IPS-18a (cell line): ENCODE measurements around the gene IFNG-AS1.

Experiments used
- H3K27ac ChIP-seq: one replicate; pipeline ENCODE4 v1.5.1; 2013; ENCODE audit warnings: low read length
- H3K27me3 ChIP-seq: one replicate; pipeline ENCODE4 v1.6.1; 2013; ENCODE audit warnings: mild to moderate bottlenecking, low read length; ENCODE audit not compliant: control insufficient read depth, insufficient read depth
- H3K36me3 ChIP-seq: one replicate; pipeline ENCODE4 v1.6.1; 2013; ENCODE audit warnings: low read depth, low read length; ENCODE audit not compliant: control insufficient read depth
- H3K4me1 ChIP-seq: one replicate; pipeline ENCODE4 v1.6.1; 2013; ENCODE audit warnings: low read depth, low read length; ENCODE audit not compliant: control insufficient read depth
- H3K4me3 ChIP-seq: one replicate; pipeline ENCODE4 v1.5.1; 2013; ENCODE audit warnings: low read length
- H3K9ac ChIP-seq: one replicate; pipeline ENCODE4 v1.6.1; 2013; ENCODE audit warnings: mild to moderate bottlenecking, low read length, moderate library complexity
- H3K9me3 ChIP-seq: one replicate; pipeline ENCODE4 v1.6.1; 2013; ENCODE audit warnings: low read depth, low read length; ENCODE audit not compliant: control insufficient read depth

Gene IFNG-AS1

GRCh38 chr12:67968725-67969124, 20.5 kb upstream of the IFNG-AS1 start:
- Histone ChIP-seq H3K36me3 (no peaks in the 10 kb centered on the region), H3K27me3 (no peaks in the 10 kb centered on the region), H3K4me3 (no peak overlapping the region), H3K9me3 (no peaks in the 10 kb centered on the region), H3K27ac (no peak overlapping the region), H3K9ac (no peak overlapping the region), H3K4me1 (no peaks in the 10 kb centered on the region)

GRCh38 chr12:67969134-67969802, 20.0 kb upstream of the IFNG-AS1 start:
- Histone ChIP-seq H3K4me1 (no peaks in the 10 kb centered on the region), H3K27me3 (no peaks in the 10 kb centered on the region), H3K9me3 (no peaks in the 10 kb centered on the region), H3K27ac (no peak overlapping the region), H3K36me3 (no peaks in the 10 kb centered on the region), H3K9ac (no peak overlapping the region), H3K4me3 (no peak overlapping the region)

- no peaks in the 10 kb centered on the region for H3K4me1 ChIP-seq
- no peak overlapping the region for H3K27ac ChIP-seq
- no peaks in the 10 kb centered on the region for H3K36me3 ChIP-seq
- H3K9ac ChIP-seq = no peak overlapping the region
- H3K27me3 ChIP-seq = no peaks in the 10 kb centered on the region
- no peak overlapping the region for H3K4me3 ChIP-seq
- H3K9me3 ChIP-seq = no peaks in the 10 kb centered on the region
Observed at GRCh38 chr12:67977668-67978067, 11.6 kb upstream of the IFNG-AS1 start.

- no peaks in the 10 kb centered on the region for H3K4me1 ChIP-seq
- no peak overlapping the region for H3K27ac ChIP-seq
- no peaks in the 10 kb centered on the region for H3K36me3 ChIP-seq
- H3K4me3 ChIP-seq = no peak overlapping the region
- H3K9ac ChIP-seq = no peak overlapping the region
- H3K9me3 ChIP-seq = no peaks in the 10 kb centered on the region
- H3K27me3 ChIP-seq = no peaks in the 10 kb centered on the region
Observed at GRCh38 chr12:67980391-67980790, 8.9 kb upstream of the IFNG-AS1 start.

GRCh38 chr12:67981287-67982162, 7.7 kb upstream of the IFNG-AS1 start:
- Histone ChIP-seq H3K9ac (no peak overlapping the region), H3K4me3 (no peak overlapping the region), H3K27ac (no peak overlapping the region), H3K4me1 (no peaks in the 10 kb centered on the region), H3K9me3 (no peaks in the 10 kb centered on the region), H3K27me3 (no peaks in the 10 kb centered on the region), H3K36me3 (no peaks in the 10 kb centered on the region)

GRCh38 chr12:67982164-67982563, 7.1 kb upstream of the IFNG-AS1 start:
- no peaks in the 10 kb centered on the region for H3K27me3 ChIP-seq
- H3K9me3 ChIP-seq = no peaks in the 10 kb centered on the region

GRCh38 chr12:67986632-67987031, 2.6 kb upstream of the IFNG-AS1 start:
- Histone ChIP-seq H3K27me3 (no peaks in the 10 kb centered on the region), H3K27ac (no peak overlapping the region), H3K36me3 (no peaks in the 10 kb centered on the region)

More at GRCh38 chr12:67982164-67982563, 7.1 kb upstream of the IFNG-AS1 start:
- no peak overlapping the region for H3K4me3 ChIP-seq
- H3K4me1 ChIP-seq = no peaks in the 10 kb centered on the region
- H3K27ac ChIP-seq = no peak overlapping the region
- no peaks in the 10 kb centered on the region for H3K36me3 ChIP-seq
- H3K9ac ChIP-seq = no peak overlapping the region

GRCh38 chr12:67988601-67989021, 636 bp upstream of the IFNG-AS1 start:
- Histone ChIP-seq H3K4me3 (no peak overlapping the region), H3K9me3 (no peaks in the 10 kb centered on the region), H3K4me1 (no peaks in the 10 kb centered on the region), H3K27me3 (no peaks in the 10 kb centered on the region), H3K27ac (no peak overlapping the region), H3K36me3 (no peaks in the 10 kb centered on the region), H3K9ac (no peak overlapping the region)

More at GRCh38 chr12:67986632-67987031, 2.6 kb upstream of the IFNG-AS1 start:
- H3K4me1 ChIP-seq = no peaks in the 10 kb centered on the region
- no peak overlapping the region for H3K4me3 ChIP-seq
- H3K9ac ChIP-seq = no peak overlapping the region
- H3K9me3 ChIP-seq = no peaks in the 10 kb centered on the region

GRCh38 chr12:67991158-67991557, 1.9 kb downstream of the IFNG-AS1 start:
- Histone ChIP-seq H3K36me3 (no peaks in the 10 kb centered on the region), H3K9me3 (no peaks in the 10 kb centered on the region), H3K4me1 (no peaks in the 10 kb centered on the region), H3K9ac (no peak overlapping the region), H3K27me3 (no peaks in the 10 kb centered on the region), H3K4me3 (no peak overlapping the region), H3K27ac (no peak overlapping the region)

- Histone ChIP-seq H3K9ac (no peak overlapping the region), H3K9me3 (no peaks in the 10 kb centered on the region), H3K4me1 (no peaks in the 10 kb centered on the region), H3K36me3 (no peaks in the 10 kb centered on the region), H3K27ac (no peak overlapping the region), H3K4me3 (no peak overlapping the region), H3K27me3 (no peaks in the 10 kb centered on the region)
Observed at GRCh38 chr12:67993143-67993542, 3.9 kb downstream of the IFNG-AS1 start.

GRCh38 chr12:67994046-67994445, 4.8 kb downstream of the IFNG-AS1 start:
- Histone ChIP-seq H3K27ac (no peak overlapping the region), H3K4me3 (no peak overlapping the region), H3K27me3 (no peaks in the 10 kb centered on the region), H3K9ac (no peak overlapping the region), H3K9me3 (no peaks in the 10 kb centered on the region), H3K36me3 (no peaks in the 10 kb centered on the region), H3K4me1 (no peaks in the 10 kb centered on the region)
